Activated naive CD8-positive, alpha-beta T cell treated with anti-CD3 and anti-CD28 coated beads for 36 hours (primary cell): ENCODE measurements around the gene FUT3. TPM values are rescaled to one million over a fixed set of nuclear protein-coding genes. Genes with fewer than 3 reads are reported as not detected.
"Not testable (repeated sequence)": the region's sequence is repeated elsewhere in the genome, so short reads cannot be mapped to it uniquely, and the experiment has no call there.

Experiments
- DNase-seq: peaks from one replicate; pipeline ENCODE4 v3.0.0; 2021
- H3K27ac Mint-ChIP-seq: one replicate; pipeline ENCODE4 v1.8.0; 2022; ENCODE audit warnings: mild to moderate bottlenecking, moderate library complexity, mixed read lengths
- H3K27me3 Mint-ChIP-seq: one replicate; pipeline ENCODE4 v1.8.0; 2022; ENCODE audit warnings: mild to moderate bottlenecking, mixed read lengths
- H3K36me3 Mint-ChIP-seq: one replicate; pipeline ENCODE4 v1.8.0; 2021; ENCODE audit warnings: mild to moderate bottlenecking, mixed read lengths
- H3K4me1 Mint-ChIP-seq: one replicate; pipeline ENCODE4 v1.8.0; 2021; ENCODE audit warnings: mixed read lengths
- H3K4me3 Mint-ChIP-seq: one replicate; pipeline ENCODE4 v1.8.0; 2022; ENCODE audit warnings: mild to moderate bottlenecking, moderate library complexity, mixed read lengths
- H3K9me3 Mint-ChIP-seq: one replicate; pipeline ENCODE4 v1.8.0; 2022; ENCODE audit warnings: mixed read lengths
- total RNA-seq, 2 experiments: library from RNA; stranded (reverse); gene quantifications; one replicate each; pipeline ENCODE4 v1.2.3, GENCODE V29; 2021

Gene FUT3
- total RNA-seq, 2 experiments from 2014 or later: not detected

- DNase-seq: no peak
- no peaks in the 10 kb centered on the region for H3K36me3 Mint-ChIP-seq
Observed at GRCh38 chr19:5890099-5890498, 38.9 kb upstream of the FUT3 start.

GRCh38 chr19:5889288-5889971 is 38.2 kb upstream of the FUT3 start:
- peaks cover 56% of the 10 kb centered on the region for H3K27me3 Mint-ChIP-seq
- no peak for DNase-seq
- H3K27ac Mint-ChIP-seq: no peak overlapping the region
- H3K4me1 Mint-ChIP-seq: peaks cover 2% of the 10 kb centered on the region
- H3K36me3 Mint-ChIP-seq: no peaks in the 10 kb centered on the region
- H3K9me3 Mint-ChIP-seq: no peaks in the 10 kb centered on the region
- no peak overlapping the region for H3K4me3 Mint-ChIP-seq

More at GRCh38 chr19:5890099-5890498, 38.9 kb upstream of the FUT3 start:
- Mint-ChIP-seq H3K27ac (no peak overlapping the region), H3K9me3 (no peaks in the 10 kb centered on the region), H3K4me3 (no peak overlapping the region), H3K4me1 (peaks cover 2% of the 10 kb centered on the region), H3K27me3 (peaks cover 52% of the 10 kb centered on the region)

- H3K4me1 Mint-ChIP-seq, H3K27ac Mint-ChIP-seq: not testable (repeated sequence)
- H3K27me3 Mint-ChIP-seq: peaks cover 55% of the 10 kb centered on the region
Observed at GRCh38 chr19:5884065-5884811, 33.0 kb upstream of the FUT3 start.

GRCh38 chr19:5883157-5883873 is 32.1 kb upstream of the FUT3 start:
- not testable (repeated sequence) for DNase-seq, H3K4me1 Mint-ChIP-seq, H3K9me3 Mint-ChIP-seq, H3K27ac Mint-ChIP-seq, H3K4me3 Mint-ChIP-seq, H3K36me3 Mint-ChIP-seq
- peaks cover 54% of the 10 kb centered on the region for H3K27me3 Mint-ChIP-seq

More at GRCh38 chr19:5884065-5884811, 33.0 kb upstream of the FUT3 start:
- not testable (repeated sequence) for H3K4me3 Mint-ChIP-seq, H3K36me3 Mint-ChIP-seq, H3K9me3 Mint-ChIP-seq, DNase-seq

GRCh38 chr19:5882421-5882968 is 31.2 kb upstream of the FUT3 start:
- Mint-ChIP-seq H3K27me3 (peaks cover 56% of the 10 kb centered on the region), H3K36me3 (no peaks in the 10 kb centered on the region), H3K4me1 (no peaks in the 10 kb centered on the region), H3K27ac (no peak overlapping the region), H3K9me3 (no peaks in the 10 kb centered on the region), H3K4me3 (no peak overlapping the region)
- no peak for DNase-seq

GRCh38 chr19:5881543-5882299 is 30.5 kb upstream of the FUT3 start:
- H3K36me3 Mint-ChIP-seq: no peaks in the 10 kb centered on the region
- no peak overlapping the region for H3K4me3 Mint-ChIP-seq
- no peak for DNase-seq
- H3K9me3 Mint-ChIP-seq: no peaks in the 10 kb centered on the region
- no peak overlapping the region for H3K27ac Mint-ChIP-seq
- H3K27me3 Mint-ChIP-seq: peaks cover 57% of the 10 kb centered on the region
- no peaks in the 10 kb centered on the region for H3K4me1 Mint-ChIP-seq

GRCh38 chr19:5880604-5881078 is 29.4 kb upstream of the FUT3 start:
- Mint-ChIP-seq H3K9me3 (no peaks in the 10 kb centered on the region), H3K4me1 (no peaks in the 10 kb centered on the region), H3K36me3 (no peaks in the 10 kb centered on the region), H3K4me3 (no peak overlapping the region), H3K27me3 (peaks cover 63% of the 10 kb centered on the region), H3K27ac (no peak overlapping the region)
- DNase-seq: no peak

GRCh38 chr19:5880196-5880595 is 28.9 kb upstream of the FUT3 start:
- Mint-ChIP-seq H3K36me3 (no peaks in the 10 kb centered on the region), H3K4me1 (no peaks in the 10 kb centered on the region), H3K27ac (no peak overlapping the region), H3K27me3 (peaks cover 60% of the 10 kb centered on the region), H3K9me3 (no peaks in the 10 kb centered on the region), H3K4me3 (no peak overlapping the region)
- DNase-seq: no peak

- peaks cover 52% of the 10 kb centered on the region for H3K27me3 Mint-ChIP-seq
- H3K4me1 Mint-ChIP-seq: no peaks in the 10 kb centered on the region
- H3K36me3 Mint-ChIP-seq: no peaks in the 10 kb centered on the region
- no peak for DNase-seq
- no peaks in the 10 kb centered on the region for H3K9me3 Mint-ChIP-seq
- no peak overlapping the region for H3K27ac Mint-ChIP-seq
- H3K4me3 Mint-ChIP-seq: no peak overlapping the region
Observed at GRCh38 chr19:5877882-5878281, 26.6 kb upstream of the FUT3 start.

- Mint-ChIP-seq H3K9me3 (no peaks in the 10 kb centered on the region), H3K27me3 (peaks cover 52% of the 10 kb centered on the region), H3K4me1 (no peaks in the 10 kb centered on the region), H3K36me3 (no peaks in the 10 kb centered on the region), H3K27ac (no peak overlapping the region), H3K4me3 (no peak overlapping the region)
- DNase-seq: no peak
Observed at GRCh38 chr19:5877427-5877826, 26.2 kb upstream of the FUT3 start.

GRCh38 chr19:5874496-5874895 is 23.2 kb upstream of the FUT3 start:
- peaks cover 30% of the 10 kb centered on the region for H3K27me3 Mint-ChIP-seq
- not testable (repeated sequence) for H3K27ac Mint-ChIP-seq, H3K9me3 Mint-ChIP-seq, DNase-seq, H3K36me3 Mint-ChIP-seq, H3K4me3 Mint-ChIP-seq, H3K4me1 Mint-ChIP-seq

- H3K4me3 Mint-ChIP-seq: no peak overlapping the region
- H3K9me3 Mint-ChIP-seq: no peaks in the 10 kb centered on the region
- H3K36me3 Mint-ChIP-seq: no peaks in the 10 kb centered on the region
- no peak overlapping the region for H3K27ac Mint-ChIP-seq
- H3K4me1 Mint-ChIP-seq: no peaks in the 10 kb centered on the region
- DNase-seq: no peak
- peaks cover 22% of the 10 kb centered on the region for H3K27me3 Mint-ChIP-seq
Observed at GRCh38 chr19:5873617-5874199, 22.5 kb upstream of the FUT3 start.

GRCh38 chr19:5870986-5871394 is 19.7 kb upstream of the FUT3 start:
- H3K27ac Mint-ChIP-seq: no peak overlapping the region
- no peak for DNase-seq
- no peaks in the 10 kb centered on the region for H3K27me3 Mint-ChIP-seq
- no peaks in the 10 kb centered on the region for H3K36me3 Mint-ChIP-seq
- H3K9me3 Mint-ChIP-seq: no peaks in the 10 kb centered on the region
- no peaks in the 10 kb centered on the region for H3K4me1 Mint-ChIP-seq
- H3K4me3 Mint-ChIP-seq: no peak overlapping the region
